Activated CD8-positive, alpha-beta memory T cell treated with anti-CD3 and anti-CD28 coated beads, Interleukin-2, amount 50 U/mL, for 4 hours (primary cell): ENCODE data around the gene RREB1.
"Not testable (repeated sequence)": the region's sequence is repeated elsewhere in the genome, so short reads cannot be mapped to it uniquely, and the experiment has no call there.

Source experiments
- DNase-seq: peaks from one replicate; pipeline ENCODE4 v3.0.0-alpha.2; 2020

RREB1 gene

DNA sequence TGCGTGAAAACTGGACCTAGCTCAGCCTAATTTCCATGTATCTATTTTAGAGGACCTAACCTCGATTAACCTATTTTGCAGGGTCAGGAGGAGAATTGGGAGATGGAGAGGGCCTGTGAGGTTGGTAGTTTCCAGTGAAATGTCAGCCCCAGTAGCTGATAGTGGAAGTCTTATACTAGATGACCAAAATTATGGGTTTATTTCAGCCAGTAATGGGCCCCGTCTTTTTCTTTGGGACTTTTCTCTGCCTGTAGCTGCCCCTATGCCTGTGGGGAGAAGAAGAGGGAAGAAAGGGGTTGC lies 37.8 kb downstream of the RREB1 start:
- DNase-seq: no peak

DNA sequence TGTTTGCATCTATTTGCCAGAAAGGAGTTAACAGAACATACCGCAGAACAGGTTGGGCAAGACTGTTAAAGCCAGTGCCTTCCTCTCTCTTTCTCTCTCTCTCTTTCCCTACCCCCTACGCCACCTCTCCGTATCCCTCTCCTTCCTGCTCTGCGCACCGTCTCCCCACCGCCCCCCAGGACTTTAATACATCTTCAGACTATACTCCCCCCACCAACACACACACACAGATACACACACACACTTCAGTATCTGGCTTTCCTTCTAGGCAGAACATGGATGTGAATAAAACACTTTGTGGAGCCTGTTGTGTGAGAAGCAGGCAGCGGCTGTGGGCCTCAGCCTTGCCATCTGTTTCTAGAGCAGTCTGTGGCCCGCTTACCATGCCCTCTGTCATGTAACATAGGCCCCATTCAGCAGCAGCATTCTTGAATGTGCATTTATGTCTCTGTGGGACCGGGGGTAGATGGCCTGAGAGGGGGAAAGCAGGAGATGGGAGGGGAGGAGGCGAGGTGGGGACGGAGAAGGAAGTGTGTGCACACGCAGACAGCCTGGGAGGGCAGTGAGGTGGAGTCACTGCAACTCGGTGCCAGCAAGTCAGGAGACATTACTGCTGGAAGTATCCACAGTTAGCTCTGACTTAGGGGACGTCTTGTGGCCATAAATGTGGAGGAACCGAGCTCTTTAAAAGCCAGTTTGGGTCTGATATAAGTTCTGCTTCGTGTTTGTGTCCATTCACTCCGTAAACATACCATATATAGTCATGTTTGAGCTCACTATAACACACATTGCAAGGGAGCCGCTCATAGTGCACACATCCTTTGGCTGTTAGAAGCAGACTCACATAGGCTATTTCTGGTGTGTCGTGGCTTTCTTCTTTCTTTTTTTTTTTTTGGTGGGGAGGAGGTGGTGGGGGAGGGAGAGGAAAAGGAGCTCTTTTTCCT lies 38.4 kb downstream of the RREB1 start:
- DNase-seq: no peak

DNA sequence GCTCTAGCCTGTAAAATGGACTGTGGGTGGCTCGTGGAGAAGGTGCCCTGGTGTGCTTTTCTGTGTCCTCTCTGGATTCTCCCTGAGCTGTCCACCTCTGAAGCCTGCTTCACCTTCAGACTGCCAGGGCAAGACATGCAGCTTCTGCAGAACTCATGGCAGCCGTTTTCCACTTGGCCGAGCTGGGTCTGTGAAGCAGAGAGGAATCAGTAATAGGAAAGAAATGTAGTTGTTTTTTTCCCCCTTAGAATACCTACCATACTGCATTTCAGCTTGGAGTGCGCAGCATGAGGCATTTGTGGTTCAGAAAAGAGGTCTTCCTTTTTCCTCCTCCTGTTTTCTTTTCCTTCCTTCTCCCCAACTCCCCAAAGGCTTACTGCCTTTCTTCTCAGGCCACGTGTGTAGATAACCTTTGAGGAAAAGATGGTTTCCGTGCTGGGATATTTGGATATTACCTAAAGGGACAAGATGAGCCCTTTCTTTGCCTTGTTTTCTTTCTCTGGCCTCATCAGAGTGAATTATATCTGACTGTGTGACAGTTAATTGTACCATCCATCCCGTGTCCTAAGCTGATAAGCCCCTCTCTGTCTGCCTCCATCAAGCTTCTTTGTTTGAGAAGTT lies 39.4 kb downstream of the RREB1 start:
- DNase-seq: no peak

DNA sequence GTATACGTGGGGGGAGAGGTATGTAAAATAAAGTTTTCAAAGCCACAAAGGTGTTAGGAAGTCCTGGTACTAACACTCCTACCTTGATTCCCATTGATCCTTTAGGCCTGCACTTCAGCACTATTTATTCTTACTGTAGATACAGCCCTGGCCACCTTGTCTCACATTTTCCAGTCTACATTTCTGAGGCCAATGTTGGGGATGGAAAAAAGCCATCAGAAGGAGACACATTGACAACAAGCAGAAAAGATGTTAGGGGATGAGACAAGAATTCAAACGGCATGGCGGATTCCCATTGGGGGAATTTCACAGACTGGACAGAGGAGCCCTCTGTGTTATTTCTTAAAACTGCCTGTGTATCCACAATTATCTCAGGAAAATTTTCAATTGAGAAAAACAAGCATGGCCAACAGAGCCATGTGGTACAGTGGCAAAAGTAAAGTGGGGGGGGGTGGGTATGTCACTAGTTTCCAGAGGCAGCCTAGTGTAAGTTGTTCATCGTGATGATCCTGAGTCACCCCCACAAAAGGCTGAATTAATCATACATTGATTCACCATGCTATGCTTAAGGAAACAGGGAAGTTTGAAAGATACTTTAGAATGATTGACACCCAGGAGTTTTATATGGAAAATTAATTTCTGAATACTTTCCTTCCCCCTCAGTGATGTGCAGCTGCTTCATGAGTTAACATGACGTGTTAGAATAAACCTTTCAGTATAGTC lies 40.5 kb downstream of the RREB1 start:
- DNase-seq: no peak

DNA sequence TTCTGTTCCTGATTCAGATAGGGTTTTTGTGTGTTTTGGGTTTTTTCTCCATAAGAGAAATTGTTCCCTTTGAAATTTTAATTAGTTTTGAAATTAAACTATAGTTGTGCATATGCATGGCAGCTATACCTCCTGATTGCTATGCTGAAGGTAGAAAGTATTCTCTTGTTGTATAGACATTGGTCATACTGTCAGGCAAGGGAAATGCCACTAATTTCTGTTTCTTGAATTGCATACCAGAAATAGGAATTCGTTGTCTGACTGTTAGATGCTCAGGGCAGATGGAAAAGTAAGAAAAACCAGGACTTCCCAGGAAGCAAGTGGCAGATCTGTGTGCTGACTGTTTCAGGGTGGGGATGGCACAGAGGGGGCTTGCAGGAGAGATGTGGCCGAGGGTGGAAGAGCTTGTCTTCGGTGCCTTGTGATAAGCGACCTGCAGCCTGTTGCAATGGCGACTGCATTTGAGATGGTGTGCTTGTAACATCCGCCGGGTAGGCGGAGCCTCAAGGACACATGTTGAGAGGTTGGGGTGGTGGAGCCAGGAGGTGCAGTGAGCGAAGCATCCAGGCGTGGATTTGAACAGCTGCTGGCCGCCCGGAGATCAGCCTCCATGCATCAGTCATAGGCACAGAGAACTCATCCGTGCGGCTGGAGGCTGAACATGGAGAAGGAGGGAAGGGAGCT lies 42.8 kb downstream of the RREB1 start:
- DNase-seq: no peak

DNA sequence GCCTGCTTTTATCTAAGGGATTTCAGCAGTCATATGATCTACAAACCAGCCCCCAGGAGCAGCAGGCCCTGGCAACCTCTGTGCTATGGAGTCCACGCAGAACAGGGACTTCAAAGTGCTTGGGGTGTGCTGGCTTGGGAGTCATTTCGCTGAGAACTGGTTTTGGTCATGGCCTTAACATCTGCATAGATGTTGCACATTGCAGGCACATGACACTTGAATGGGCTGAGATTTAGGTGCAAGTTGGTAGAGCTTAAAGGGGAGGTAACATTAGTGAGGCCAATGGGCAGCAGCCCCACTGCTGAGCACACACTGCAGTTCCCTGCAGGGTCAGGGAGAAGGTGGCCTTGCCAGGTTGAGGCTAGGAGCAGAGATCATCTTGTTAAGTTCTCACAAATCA lies 43.6 kb downstream of the RREB1 start:
- DNase-seq: no peak

DNA sequence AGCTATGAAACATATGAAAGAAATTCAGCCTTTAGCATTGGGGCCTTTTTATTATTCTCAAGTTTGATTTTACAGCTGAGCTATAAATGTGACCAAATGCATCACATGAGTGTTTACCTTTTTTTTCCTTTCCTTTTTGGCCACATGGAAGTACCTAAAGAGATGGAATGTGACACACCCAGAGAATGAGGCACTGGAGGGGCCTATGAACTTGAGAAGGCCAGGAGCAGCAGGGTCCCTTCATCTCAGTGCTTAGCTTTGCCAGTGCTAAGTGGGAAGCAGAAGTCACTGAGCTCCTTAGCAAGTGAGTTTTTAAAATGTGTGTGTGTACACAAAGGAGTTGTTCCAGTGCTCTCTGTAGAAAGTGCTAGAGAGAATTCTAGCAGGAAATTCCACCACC lies 44.7 kb downstream of the RREB1 start:
- no peak for DNase-seq

DNA sequence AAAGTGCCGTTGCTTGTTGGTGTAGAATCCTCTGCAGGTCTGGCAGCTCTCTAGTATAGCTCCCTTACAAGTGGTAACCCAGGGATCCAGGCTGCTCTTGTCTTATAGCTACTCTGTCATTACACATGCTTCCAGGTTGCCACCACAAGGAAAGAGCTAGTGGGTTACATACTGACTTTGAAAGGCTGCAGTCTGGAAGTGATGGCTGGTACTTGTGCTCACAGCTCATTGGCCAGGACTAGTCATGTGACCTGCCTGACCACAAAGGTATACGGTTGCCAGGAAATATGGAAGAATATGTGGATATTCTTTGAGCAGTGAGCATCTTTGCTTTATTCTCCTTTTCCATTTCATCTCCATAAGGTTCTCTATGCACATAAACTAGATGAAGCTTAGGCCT lies 46.0 kb downstream of the RREB1 start:
- no peak for DNase-seq

DNA sequence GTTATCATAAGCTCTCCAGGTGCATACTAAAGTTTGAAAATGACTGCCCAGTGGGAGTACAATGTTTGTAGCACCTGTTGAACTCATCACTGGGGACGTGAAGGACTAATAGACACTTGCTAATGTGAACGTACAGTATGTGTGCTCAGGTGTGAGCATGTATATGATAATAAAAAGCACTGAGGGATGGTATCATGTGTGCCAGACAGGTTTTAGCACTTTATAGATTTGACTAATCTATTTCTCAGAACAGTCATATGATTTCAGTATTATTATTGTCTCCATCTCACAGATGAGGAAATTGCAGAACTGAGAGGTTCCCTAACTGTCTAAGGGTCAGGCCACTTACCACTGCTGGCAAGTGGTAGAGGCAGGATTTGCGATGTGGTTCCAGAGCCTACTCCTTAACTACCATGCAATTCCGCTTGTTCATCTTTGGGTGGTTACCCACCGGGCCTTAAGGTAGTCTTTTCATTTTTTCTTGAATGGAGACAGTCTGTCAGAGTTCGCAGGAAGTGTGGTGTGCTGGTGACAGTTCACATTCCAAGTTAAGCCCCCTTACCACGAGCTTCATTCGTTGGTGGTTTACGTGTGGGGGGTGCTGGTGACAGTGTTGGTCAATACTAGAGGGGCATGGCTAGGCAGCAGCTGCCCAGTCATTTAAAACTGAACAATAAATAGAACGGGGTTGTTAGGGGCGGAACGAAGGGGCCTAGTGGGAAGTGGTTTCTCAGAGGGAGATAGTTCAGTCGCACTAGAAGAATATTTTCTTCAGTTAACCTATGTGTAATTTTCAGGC lies 46.8 kb downstream of the RREB1 start:
- DNase-seq: no peak

DNA sequence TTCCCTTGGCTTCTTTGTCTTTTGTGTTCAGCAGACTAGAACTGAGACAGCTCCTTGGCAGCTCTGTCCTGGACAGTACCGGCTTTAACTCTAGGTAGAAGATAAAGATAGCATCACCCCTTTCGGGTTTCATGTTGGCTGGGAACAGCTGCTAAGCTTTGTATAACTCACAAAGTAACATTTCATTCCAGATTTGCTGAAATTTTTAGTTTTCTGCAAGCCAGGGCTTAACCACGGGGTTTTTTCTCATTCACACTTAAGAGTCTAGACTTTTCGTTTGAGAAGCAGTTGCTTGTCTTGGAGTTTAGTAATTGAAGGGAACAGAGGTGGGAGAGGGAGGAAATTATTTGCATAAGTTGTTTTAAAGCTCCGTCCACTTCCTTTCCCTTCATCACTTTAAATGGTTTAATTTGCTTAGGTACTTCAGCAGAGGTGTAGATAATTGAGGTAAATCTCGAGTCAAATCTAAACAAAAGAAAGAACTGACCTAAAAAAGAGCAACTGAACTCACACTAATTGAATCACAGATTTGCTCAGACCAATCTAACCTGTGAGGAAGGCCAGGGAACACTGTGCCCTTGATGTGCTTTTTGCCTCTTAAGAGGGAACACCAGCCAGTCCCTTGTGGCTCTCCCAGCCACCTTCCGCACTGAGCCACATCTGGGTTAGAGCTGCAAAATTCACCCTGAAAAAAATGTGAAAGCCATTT lies 48.3 kb downstream of the RREB1 start:
- no peak for DNase-seq

DNA sequence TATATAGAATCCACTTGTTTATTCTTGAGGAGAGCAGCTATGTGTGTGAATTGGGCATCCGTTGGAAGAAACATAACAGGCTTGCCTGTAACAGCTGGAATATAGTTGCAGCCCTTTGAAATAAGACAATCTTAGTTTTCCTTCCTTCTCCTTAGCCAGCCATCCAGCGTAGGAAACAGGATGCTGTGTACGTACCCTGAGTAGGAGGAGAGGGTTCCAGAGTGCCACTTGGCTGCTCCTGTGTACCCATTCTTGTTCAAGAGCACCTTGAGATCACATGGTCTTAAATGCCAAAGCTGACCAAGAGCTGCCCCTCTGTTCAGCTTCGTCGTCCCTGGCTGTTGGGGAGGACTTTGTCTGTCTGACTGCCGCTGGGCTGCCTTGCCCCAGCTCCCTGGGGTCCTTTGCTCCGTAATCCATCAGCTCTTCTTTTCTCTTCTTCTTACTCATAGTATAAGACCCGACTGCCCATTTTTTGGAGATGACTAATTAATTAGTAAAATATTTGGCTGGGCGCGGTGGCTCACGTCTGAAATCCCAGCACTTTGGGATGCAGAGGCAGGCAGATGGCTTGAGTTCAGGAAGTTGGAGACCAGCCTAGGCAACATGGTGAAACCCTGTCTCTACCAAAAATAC lies 49.0 kb downstream of the RREB1 start:
- DNase-seq: no peak

DNA sequence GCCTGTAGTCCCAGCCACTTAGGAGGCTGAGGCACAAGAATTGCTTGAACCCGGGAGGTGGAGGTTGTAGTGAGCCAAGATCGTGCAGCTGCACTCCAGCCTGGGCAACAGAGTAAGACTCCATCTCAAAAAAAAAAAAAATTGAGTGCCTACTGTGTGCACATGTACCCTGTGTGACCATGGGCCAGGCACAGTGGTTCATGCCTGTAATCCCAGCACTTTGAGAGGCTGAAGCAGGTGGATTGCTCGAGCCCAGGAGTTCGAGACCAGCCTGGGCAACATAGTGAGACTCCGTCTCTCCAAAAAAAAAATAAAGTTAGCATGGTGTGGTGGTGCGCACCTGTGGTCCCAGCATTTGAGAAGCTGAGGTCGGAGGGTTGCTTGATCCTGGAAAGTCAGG lies 49.5 kb downstream of the RREB1 start:
- not testable (repeated sequence) for DNase-seq

DNA sequence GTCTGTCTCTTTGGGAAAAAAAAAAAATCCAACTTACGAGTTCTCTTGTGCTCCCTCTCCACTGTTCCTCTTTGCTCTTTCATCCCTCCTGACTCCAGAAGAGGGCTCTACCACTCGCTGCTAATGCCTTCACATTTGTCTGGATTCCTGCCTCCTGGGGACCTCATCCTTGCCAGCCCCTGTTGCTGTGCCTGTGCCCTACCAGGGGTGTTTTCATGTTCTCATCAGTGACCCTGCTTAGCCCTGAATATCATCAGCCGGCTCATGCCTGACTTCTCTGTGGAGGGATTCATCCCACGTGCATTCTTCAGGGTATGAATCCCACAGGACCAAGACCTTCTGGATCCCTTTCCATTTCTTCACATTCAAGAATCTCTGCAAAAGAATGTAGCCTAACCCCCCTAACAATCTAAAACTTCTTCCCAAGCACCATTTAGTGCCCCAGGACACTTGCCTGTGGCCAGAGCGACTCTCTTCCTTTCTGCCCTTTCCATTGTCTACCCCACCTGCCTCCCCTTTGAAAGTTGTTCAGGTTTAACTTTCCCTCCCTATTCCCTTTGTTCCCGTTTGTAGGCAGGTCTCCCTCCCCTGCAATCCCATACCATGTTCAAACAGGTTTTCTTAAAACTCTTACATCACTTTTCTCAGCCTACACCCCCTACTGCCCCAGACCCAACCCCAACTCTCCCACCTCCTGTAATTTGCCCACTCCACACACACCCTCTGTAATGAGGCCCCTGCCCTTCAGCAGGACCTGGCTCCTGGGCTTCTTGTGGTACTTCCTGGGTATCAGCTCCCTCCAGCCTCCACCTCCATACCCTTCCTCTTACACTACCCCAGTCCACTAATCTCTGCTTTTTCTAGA lies 50.2 kb downstream of the RREB1 start:
- no peak for DNase-seq

DNA sequence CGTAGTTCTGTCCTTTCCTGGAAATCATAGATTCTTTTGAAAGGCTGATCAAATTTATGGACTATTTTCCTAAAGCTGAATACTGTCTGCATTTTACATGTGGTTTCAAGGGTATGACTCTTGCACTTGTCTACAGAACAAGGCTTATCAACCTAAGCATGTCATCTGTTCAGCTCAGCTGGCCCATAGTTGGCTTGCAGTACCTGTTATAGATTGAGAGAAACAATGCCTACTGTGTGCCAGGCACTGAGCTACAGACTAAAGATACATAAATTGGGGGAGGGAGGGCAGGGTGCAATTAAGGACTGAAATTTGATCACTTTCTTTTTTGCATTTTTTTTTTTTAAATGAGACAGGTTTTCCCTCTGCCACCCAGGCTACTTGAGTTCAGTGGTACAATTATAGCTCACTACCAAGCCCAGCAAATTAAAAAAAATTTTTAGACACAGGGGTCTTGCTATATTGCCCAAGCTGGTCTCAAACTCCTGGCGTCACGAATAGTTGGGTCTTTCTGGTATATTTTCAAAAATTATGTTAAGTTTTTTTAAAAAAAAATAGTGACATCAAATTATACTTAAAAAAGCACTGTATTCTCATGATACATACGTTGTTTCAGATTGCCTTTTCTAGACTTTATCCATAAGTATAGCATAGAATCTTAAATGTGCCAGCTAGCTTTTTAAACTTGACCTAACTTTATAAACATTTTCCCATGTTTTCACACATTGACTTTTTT lies 52.2 kb downstream of the RREB1 start:
- no peak for DNase-seq

DNA sequence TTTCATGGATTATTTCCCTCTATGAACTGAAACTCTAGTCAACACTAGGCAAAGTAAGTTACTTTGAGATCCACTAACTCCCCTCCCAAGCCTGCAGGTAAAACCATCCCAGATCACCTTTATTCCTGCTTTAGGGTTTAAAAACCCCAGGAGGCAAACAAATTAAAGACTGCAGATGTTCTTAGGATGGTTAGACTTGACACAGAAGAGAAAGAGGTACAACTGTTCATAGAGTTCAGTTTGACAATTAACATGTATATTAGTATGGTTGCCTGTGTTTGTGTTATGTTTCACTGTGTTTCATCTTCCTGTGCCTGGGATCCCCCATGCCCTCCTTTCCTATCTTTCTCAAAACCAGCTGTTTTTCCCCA lies 53.5 kb downstream of the RREB1 start:
- DNase-seq: no peak

DNA sequence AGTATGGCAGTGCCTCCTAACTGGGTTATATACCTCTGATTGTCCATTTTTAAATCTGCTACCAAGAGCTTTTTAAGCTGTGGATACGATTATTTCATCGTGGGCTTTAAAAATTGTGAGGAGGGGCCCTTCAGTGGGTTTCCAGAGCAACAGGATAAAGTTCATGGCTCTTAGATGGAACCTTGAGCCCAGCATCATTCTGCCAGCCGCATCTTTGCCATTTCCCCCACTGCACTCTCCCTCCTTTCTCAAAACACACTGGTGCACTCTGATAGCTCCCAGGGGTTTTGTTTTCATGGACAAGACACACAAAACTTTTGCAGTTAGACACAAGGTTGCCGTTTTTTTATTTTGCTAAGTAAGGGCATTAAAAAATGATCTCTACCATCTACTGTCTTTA lies 54.1 kb downstream of the RREB1 start:
- DNase-seq: no peak

DNA sequence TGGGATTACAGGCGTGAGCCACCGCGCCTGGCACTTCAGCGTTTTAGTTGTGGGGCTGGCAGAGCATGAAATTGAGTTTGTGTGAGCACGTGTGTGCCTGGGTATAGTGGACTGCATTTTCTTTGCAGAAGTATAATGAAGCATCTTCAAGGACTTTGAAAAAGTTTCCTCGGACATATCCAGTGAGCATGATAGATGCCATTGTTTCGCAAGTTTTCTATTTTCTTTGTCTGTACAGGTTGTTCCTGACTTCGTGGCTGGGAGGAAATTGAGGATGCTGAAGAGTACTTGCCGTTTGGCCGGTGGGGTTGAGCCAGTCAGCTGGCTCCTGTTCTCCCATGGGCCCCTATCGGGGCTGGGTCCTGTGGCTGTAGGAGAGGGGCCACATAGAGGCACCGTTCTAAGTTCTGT lies 55.9 kb downstream of the RREB1 start:
- DNase-seq: no peak

DNA sequence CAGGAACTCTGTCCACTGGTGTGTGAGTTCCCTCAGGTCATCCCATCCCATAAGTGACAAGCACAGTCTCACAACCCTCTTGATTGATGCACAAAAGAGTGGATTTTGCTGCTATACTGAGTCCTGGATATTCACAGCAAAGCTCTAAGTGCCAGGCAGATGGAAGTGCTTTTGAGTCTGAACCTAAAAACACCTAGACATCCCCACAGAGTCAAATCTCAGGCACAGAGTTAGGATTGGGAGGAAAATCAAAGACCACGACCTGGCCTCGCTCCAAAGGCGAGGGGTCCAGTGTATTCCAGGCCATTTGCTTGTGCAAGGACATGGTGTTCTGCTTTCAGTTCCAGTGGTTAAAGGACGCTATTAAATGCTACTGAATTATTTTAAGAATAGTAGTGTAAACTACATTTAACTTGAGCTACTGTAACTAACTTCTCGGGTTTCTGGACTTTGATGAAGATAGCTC lies 56.8 kb downstream of the RREB1 start:
- no peak for DNase-seq
